GM23248 (cell line): ENCODE data around the gene BTN3A1. TPM values are rescaled to one million over a fixed set of nuclear protein-coding genes. Genes with fewer than 3 reads are reported as not detected.

ENCODE experiments used
- DNase-seq: peaks from one replicate; pipeline ENCODE4 v3.0.0-alpha.2; 2015
- H2AFZ ChIP-seq: fragments of 200-600 bp; sonication (generic); 2 replicates; pipeline ENCODE4 v1.6.1; 2016; ENCODE audit warnings: antibody characterized with exemption
- H3F3A ChIP-seq: fragments of 200-600 bp; sonication (generic); 2 replicates; pipeline ENCODE4 v1.6.1; 2016; ENCODE audit warnings: mild to moderate bottlenecking, antibody characterized with exemption, mixed run types; ENCODE audit not compliant: insufficient read depth
- H3K27ac ChIP-seq: fragments of 200-600 bp; sonication (generic); 2 replicates; pipeline ENCODE4 v1.5.1; 2016; ENCODE audit warnings: mild to moderate bottlenecking
- H3K27me3 ChIP-seq: fragments of 200-600 bp; sonication (generic); replicated peaks from 2 replicates; pipeline ENCODE4 v1.6.1; 2016; ENCODE audit warnings: mild to moderate bottlenecking; ENCODE audit not compliant: insufficient read depth
- H3K36me3 ChIP-seq: fragments of 200-600 bp; sonication (generic); 2 replicates; pipeline ENCODE4 v1.6.1; 2016; ENCODE audit warnings: low read depth, mild to moderate bottlenecking
- H3K4me1 ChIP-seq: fragments of 200-600 bp; sonication (generic); 2 replicates; pipeline ENCODE4 v1.6.1; 2016; ENCODE audit warnings: mild to moderate bottlenecking; ENCODE audit not compliant: insufficient read depth
- H3K4me2 ChIP-seq: fragments of 200-600 bp; sonication (generic); one replicate; pipeline ENCODE4 v1.6.1; 2016; ENCODE audit warnings: mild to moderate bottlenecking; ENCODE audit not compliant: unreplicated experiment
- H3K4me3 ChIP-seq: fragments of 200-600 bp; sonication (generic); 2 replicates; pipeline ENCODE4 v1.5.1; 2016; ENCODE audit warnings: mild to moderate bottlenecking
- H3K79me2 ChIP-seq: fragments of 200-600 bp; sonication (generic); 2 replicates; pipeline ENCODE4 v1.6.1; 2016; ENCODE audit warnings: mild to moderate bottlenecking; ENCODE audit not compliant: insufficient read depth
- H3K9ac ChIP-seq: fragments of 200-600 bp; sonication (generic); 2 replicates; pipeline ENCODE4 v1.6.1; 2016; ENCODE audit warnings: mild to moderate bottlenecking
- H3K9me2 ChIP-seq: fragments of 200-600 bp; sonication (generic); 2 replicates; pipeline ENCODE4 v1.6.1; 2016; ENCODE audit warnings: mixed run types, mild to moderate bottlenecking, moderate library complexity; ENCODE audit not compliant: insufficient read depth
- H3K9me3 ChIP-seq: fragments of 200-600 bp; sonication (generic); one replicate; pipeline ENCODE4 v1.6.1; 2017; ENCODE audit warnings: low read depth
- H4K20me1 ChIP-seq: fragments of 200-600 bp; sonication (generic); 2 replicates; pipeline ENCODE4 v1.6.0; 2016; ENCODE audit not compliant: insufficient read depth
- EZH2 ChIP-seq: fragments of 200-600 bp; sonication (generic); IDR thresholded peaks from 2 replicates; pipeline ENCODE4 v1.6.1; 2018; ENCODE audit warnings: antibody characterized with exemption, mild to moderate bottlenecking; ENCODE audit not compliant: insufficient read depth, poor library complexity, severe bottlenecking
- EZH2phosphoT487 ChIP-seq: fragments of 200-600 bp; sonication (generic); IDR thresholded peaks from 2 replicates; pipeline ENCODE4 v1.6.1; 2018; ENCODE audit warnings: antibody characterized with exemption, moderate library complexity, mild to moderate bottlenecking, low read depth; ENCODE audit not compliant: insufficient read depth
- WGBS, 2 experiments: methylation state at CpG; one replicate each; pipeline ENCODE4 v1.1.6; 2015 to 2017; ENCODE audit warnings: low lambda C conversion rate in 2 of 2, low coverage in 1 of 2; ENCODE audit errors: missing lambda C conversion rate in 2 of 2; 5-methylcytosine and 5-hydroxymethylcytosine counted together
- in situ Hi-C: fragments of 300-500 bp; cut with MboI; formaldehyde crosslinking; loops from 2 replicates; pipeline ENCODE4 v1.15.0; 2020
- polyA plus RNA-seq: library from polyadenylated mRNA; unstranded; fragments of >200 nt; fragmentation: Nextera tagmentation; extraction: Ambion mirVana; gene quantifications from 2 replicates; pipeline ENCODE4 v1.2.1, GENCODE V29; 2016
- total RNA-seq: library from RNA; depleted of rRNA; stranded (reverse); fragments of >200 nt; shearing (Covaris generic); gene quantifications from 2 replicates; pipeline ENCODE4 v1.2.3, GENCODE V29; 2014

BTN3A1 gene
- total and polyA plus RNA-seq, 2 experiments from 2014 or later, result 6.7 to 8.9 TPM

- H3K4me3 ChIP-seq, result no peak overlapping the region
- TF ChIP-seq EZH2phosphoT487 (no peak), EZH2 (no peak)
- H4K20me1 ChIP-seq, result no peaks in the 10 kb centered on the region
- H3K27me3 ChIP-seq, result no peaks in the 10 kb centered on the region
- in situ Hi-C loops, result no loop called here
- no peaks in the 10 kb centered on the region for H3K9me2 ChIP-seq
- no peaks in the 10 kb centered on the region for H3K9me3 ChIP-seq
- H3K79me2 ChIP-seq, result no peaks in the 10 kb centered on the region
- H2AFZ ChIP-seq, result no peak overlapping the region
- H3K27ac ChIP-seq, result no peak overlapping the region
- no peaks in the 10 kb centered on the region for H3K36me3 ChIP-seq
- no peak overlapping the region for H3K9ac ChIP-seq
- 97 to 98% methylated on average over 7 of the region's 7 CpGs for WGBS, 2 experiments
- H3F3A ChIP-seq, result no peaks in the 10 kb centered on the region
- H3K4me1 ChIP-seq, result no peaks in the 10 kb centered on the region
- H3K4me2 ChIP-seq, result no peak overlapping the region
- DNase-seq, result no peak
Measured at GRCh38 chr6:26358511-26358981, 43.5 kb upstream of the BTN3A1 start.

- WGBS, 2 experiments, result 88 to 93% methylated on average over 5 of the region's 5 CpGs
- H3K79me2 ChIP-seq, result no peaks in the 10 kb centered on the region
- H2AFZ ChIP-seq, result no peak overlapping the region
- no peak overlapping the region for H3K4me2 ChIP-seq
- no peak for DNase-seq
- H3F3A ChIP-seq, result peaks cover 8% of the 10 kb centered on the region
- no peaks in the 10 kb centered on the region for H4K20me1 ChIP-seq
- TF ChIP-seq EZH2phosphoT487 (no peak), EZH2 (no peak)
- no peak overlapping the region for H3K27ac ChIP-seq
- H3K4me1 ChIP-seq, result peaks cover 7% of the 10 kb centered on the region
- in situ Hi-C loops, result no loop called here
- no peak overlapping the region for H3K9ac ChIP-seq
- H3K4me3 ChIP-seq, result no peak overlapping the region
- no peaks in the 10 kb centered on the region for H3K9me3 ChIP-seq
- no peaks in the 10 kb centered on the region for H3K36me3 ChIP-seq
- H3K9me2 ChIP-seq, result no peaks in the 10 kb centered on the region
- no peaks in the 10 kb centered on the region for H3K27me3 ChIP-seq
Measured at GRCh38 chr6:26359765-26360164, 42.3 kb upstream of the BTN3A1 start.

GRCh38 chr6:26360451-26361416 is 41.3 kb upstream of the BTN3A1 start:
- Histone ChIP-seq H3K9me2 (no peaks in the 10 kb centered on the region), H3K4me3 (no peak overlapping the region), H3K36me3 (no peaks in the 10 kb centered on the region), H3K9ac (no peak overlapping the region), H3K4me2 (no peak overlapping the region), H3K4me1 (peaks cover 9% of the 10 kb centered on the region), H3K27me3 (no peaks in the 10 kb centered on the region), H4K20me1 (no peaks in the 10 kb centered on the region), H3K27ac (no peak overlapping the region), H3K79me2 (no peaks in the 10 kb centered on the region), H3F3A (peaks cover 16% of the 10 kb centered on the region), H2AFZ (no peak overlapping the region), H3K9me3 (no peaks in the 10 kb centered on the region)
- no peak for DNase-seq
- TF ChIP-seq EZH2phosphoT487 (no peak), EZH2 (no peak)
- in situ Hi-C loops, result no loop called here
- WGBS, 2 experiments, result 97 to 98% methylated on average over 13 to 14 of the region's 14 CpGs

GRCh38 chr6:26361544-26361943 is 40.5 kb upstream of the BTN3A1 start:
- Histone ChIP-seq H3K9ac (no peak overlapping the region), H3K9me2 (no peaks in the 10 kb centered on the region), H3F3A (peaks cover 17% of the 10 kb centered on the region), H3K4me3 (no peak overlapping the region), H3K79me2 (no peaks in the 10 kb centered on the region), H3K27me3 (no peaks in the 10 kb centered on the region), H3K4me1 (peaks cover 17% of the 10 kb centered on the region), H4K20me1 (no peaks in the 10 kb centered on the region), H2AFZ (no peak overlapping the region), H3K4me2 (no peak overlapping the region), H3K9me3 (no peaks in the 10 kb centered on the region), H3K36me3 (no peaks in the 10 kb centered on the region), H3K27ac (no peak overlapping the region)
- in situ Hi-C loops, result no loop called here
- DNase-seq, result no peak
- 86 to 92% methylated on average over 5 of the region's 5 CpGs for WGBS, 2 experiments
- TF ChIP-seq EZH2 (no peak), EZH2phosphoT487 (no peak)
